Keratinocyte (primary cell): ENCODE data around the gene GRK3.

Source experiments
- EZH2 ChIP-seq: IDR thresholded peaks from one replicate; pipeline ENCODE4 v1.6.1; 2012; ENCODE audit warnings: inconsistent platforms, mild to moderate bottlenecking, low read length, moderate library complexity
- TF ChIP-seq, protein P1 (sequence below), 3 experiments: IDR thresholded peaks in 1 of 3; conservative IDR thresholded peaks in 1 of 3; optimal IDR thresholded peaks in 1 of 3; 2 replicates in 2 of 3; 3 replicates in 1 of 3; pipeline versions ENCODE3 to v1.5.1; 2011; ENCODE audit warnings: low read length in 3 of 3, mild to moderate bottlenecking in 3 of 3, moderate library complexity in 2 of 3, control low read depth in 1 of 3, inconsistent platforms in 1 of 3; ENCODE audit not compliant: insufficient read depth in 2 of 3; ENCODE audit errors: extremely low read depth in 1 of 3

DNA sequence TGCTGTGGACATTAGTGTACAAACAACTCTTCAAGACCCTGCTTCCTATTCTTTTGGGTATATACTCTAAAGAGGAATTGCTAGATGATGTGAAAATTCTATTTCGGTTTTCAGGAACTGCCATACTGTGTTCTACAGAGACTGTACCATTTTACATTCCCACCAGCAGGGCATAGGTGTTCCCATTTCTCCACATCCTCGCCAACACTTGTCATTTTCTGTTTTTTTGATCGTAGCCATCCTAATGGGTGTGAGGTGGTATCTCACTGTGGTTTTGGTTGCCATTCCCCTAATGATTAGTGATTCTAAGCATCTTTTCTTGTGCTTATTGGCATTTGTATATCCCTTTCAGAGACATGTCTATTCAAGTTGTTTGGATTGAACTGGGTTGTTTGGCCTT lies 29.8 kb upstream of the GRK3 start:
- TF ChIP-seq, protein P1, sequence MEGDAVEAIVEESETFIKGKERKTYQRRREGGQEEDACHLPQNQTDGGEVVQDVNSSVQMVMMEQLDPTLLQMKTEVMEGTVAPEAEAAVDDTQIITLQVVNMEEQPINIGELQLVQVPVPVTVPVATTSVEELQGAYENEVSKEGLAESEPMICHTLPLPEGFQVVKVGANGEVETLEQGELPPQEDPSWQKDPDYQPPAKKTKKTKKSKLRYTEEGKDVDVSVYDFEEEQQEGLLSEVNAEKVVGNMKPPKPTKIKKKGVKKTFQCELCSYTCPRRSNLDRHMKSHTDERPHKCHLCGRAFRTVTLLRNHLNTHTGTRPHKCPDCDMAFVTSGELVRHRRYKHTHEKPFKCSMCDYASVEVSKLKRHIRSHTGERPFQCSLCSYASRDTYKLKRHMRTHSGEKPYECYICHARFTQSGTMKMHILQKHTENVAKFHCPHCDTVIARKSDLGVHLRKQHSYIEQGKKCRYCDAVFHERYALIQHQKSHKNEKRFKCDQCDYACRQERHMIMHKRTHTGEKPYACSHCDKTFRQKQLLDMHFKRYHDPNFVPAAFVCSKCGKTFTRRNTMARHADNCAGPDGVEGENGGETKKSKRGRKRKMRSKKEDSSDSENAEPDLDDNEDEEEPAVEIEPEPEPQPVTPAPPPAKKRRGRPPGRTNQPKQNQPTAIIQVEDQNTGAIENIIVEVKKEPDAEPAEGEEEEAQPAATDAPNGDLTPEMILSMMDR (optimal IDR thresholded peaks at IDR 0.05 in 1 of 3, IDR thresholded peaks at IDR 0.05 in 1 of 3, conservative IDR thresholded peaks at IDR 0.05 in 1 of 3; ENCODE audit: extremely low read depth in 1 of 3, insufficient read depth in 2 of 3, low read length in 3 of 3): no peak
- TF ChIP-seq EZH2: no peak
